Hepatocyte (in vitro differentiated cells): ENCODE data around the gene CTAG2. TPM values are rescaled to one million over a fixed set of nuclear protein-coding genes. Genes with fewer than 3 reads are reported as not detected.
"Not testable (repeated sequence)": the region's sequence is repeated elsewhere in the genome, so short reads cannot be mapped to it uniquely, and the experiment has no call there.

Source experiments
- DNase-seq: peaks from one replicate; pipeline ENCODE4 v3.0.0-alpha.2; 2016; ENCODE audit warnings: low spot score
- H2AFZ ChIP-seq: fragments of 200-600 bp; sonication (generic); 2 replicates; pipeline ENCODE4 v1.6.0; 2016; ENCODE audit warnings: antibody characterized with exemption, mild to moderate bottlenecking
- H3K27ac ChIP-seq: fragments of 200-600 bp; sonication (generic); 2 replicates; pipeline ENCODE4 v1.5.1; 2016; ENCODE audit warnings: mild to moderate bottlenecking
- H3K27me3 ChIP-seq: fragments of 200-600 bp; sonication (generic); 2 replicates; pipeline ENCODE4 v1.6.1; 2016
- H3K36me3 ChIP-seq: fragments of 200-600 bp; sonication (generic); replicated peaks from 2 replicates; pipeline ENCODE4 v1.5.1; 2016; ENCODE audit warnings: low read depth; ENCODE audit not compliant: insufficient read depth
- H3K4me1 ChIP-seq: fragments of 200-600 bp; sonication (generic); 2 replicates; pipeline ENCODE4 v1.5.1; 2016; ENCODE audit warnings: mild to moderate bottlenecking, moderate library complexity; ENCODE audit not compliant: insufficient read depth
- H3K4me2 ChIP-seq: fragments of 200-600 bp; sonication (generic); 2 replicates; pipeline ENCODE4 v1.6.0; 2016
- H3K4me3 ChIP-seq: fragments of 200-600 bp; sonication (generic); 2 replicates; pipeline ENCODE4 v1.5.1; 2016; ENCODE audit warnings: mild to moderate bottlenecking
- H3K79me2 ChIP-seq: fragments of 200-600 bp; sonication (generic); 2 replicates; pipeline ENCODE4 v1.6.0; 2017; ENCODE audit warnings: mild to moderate bottlenecking
- H3K9me2 ChIP-seq: fragments of 200-600 bp; sonication (generic); replicated peaks from 2 replicates; pipeline ENCODE4 v1.6.0; 2017; ENCODE audit warnings: mild to moderate bottlenecking; ENCODE audit not compliant: insufficient read depth
- H3K9me3 ChIP-seq: fragments of 200-600 bp; sonication (generic); 2 replicates; pipeline ENCODE4 v1.5.1; 2016; ENCODE audit warnings: low read depth, mild to moderate bottlenecking
- H4K20me1 ChIP-seq: fragments of 200-600 bp; sonication (generic); 2 replicates; pipeline ENCODE4 v1.6.0; 2016; ENCODE audit warnings: mild to moderate bottlenecking; ENCODE audit not compliant: insufficient read depth, poor library complexity, severe bottlenecking
- WGBS: methylation state at CpG from one replicate; pipeline ENCODE4 v1.1.6; 2016; ENCODE audit warnings: low lambda C conversion rate; ENCODE audit errors: missing lambda C conversion rate; 5-methylcytosine and 5-hydroxymethylcytosine counted together
- polyA plus RNA-seq: library from polyadenylated mRNA; unstranded; fragments of >200 nt; fragmentation: Nextera tagmentation; extraction: Ambion mirVana; gene quantifications from 2 replicates; pipeline ENCODE4 v1.2.1, GENCODE V29; 2016
- total RNA-seq: library from RNA; depleted of rRNA; stranded (reverse); fragments of >200 nt; gene quantifications from 2 replicates; pipeline ENCODE4 v1.2.3, GENCODE V29; 2014
- TF ChIP-seq, protein P1 (sequence below): fragments of 200-600 bp; sonication (generic); IDR thresholded peaks from 2 replicates; pipeline ENCODE4 v1.5.1; 2016; ENCODE audit warnings: antibody characterized with exemption, mild to moderate bottlenecking; ENCODE audit not compliant: poor library complexity

Gene CTAG2
- total and polyA plus RNA-seq, 2 experiments from 2014 or later: not detected

DNA sequence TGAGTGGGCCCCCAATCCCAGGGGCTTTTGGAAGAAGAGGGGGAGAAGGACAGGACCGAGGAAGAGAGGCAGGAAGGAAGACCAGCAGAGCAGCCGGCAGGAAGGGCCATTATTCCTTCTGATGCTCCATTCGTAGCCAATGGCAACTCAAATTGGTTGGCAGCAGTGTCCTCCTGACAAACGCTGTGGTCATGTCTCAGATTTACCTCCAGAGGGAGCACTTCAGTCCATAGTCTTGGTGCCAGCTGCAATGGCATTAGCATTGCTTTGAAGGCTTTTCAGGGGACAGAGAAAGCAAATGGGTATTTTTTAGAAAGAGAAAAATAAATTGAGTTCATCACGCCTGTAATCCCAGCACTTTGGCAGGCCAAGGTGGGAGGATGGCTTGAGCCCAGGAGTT is 24.4 kb downstream of the CTAG2 start:
- not testable (repeated sequence) for H3K4me3 ChIP-seq, DNase-seq, H3K27me3 ChIP-seq, H3K9me2 ChIP-seq, H3K9me3 ChIP-seq, H3K79me2 ChIP-seq, H3K36me3 ChIP-seq, H3K4me2 ChIP-seq, H3K27ac ChIP-seq, H3K4me1 ChIP-seq, H2AFZ ChIP-seq, H4K20me1 ChIP-seq
- WGBS: no CpG with 5 or more reads among the region's 5 CpGs

DNA sequence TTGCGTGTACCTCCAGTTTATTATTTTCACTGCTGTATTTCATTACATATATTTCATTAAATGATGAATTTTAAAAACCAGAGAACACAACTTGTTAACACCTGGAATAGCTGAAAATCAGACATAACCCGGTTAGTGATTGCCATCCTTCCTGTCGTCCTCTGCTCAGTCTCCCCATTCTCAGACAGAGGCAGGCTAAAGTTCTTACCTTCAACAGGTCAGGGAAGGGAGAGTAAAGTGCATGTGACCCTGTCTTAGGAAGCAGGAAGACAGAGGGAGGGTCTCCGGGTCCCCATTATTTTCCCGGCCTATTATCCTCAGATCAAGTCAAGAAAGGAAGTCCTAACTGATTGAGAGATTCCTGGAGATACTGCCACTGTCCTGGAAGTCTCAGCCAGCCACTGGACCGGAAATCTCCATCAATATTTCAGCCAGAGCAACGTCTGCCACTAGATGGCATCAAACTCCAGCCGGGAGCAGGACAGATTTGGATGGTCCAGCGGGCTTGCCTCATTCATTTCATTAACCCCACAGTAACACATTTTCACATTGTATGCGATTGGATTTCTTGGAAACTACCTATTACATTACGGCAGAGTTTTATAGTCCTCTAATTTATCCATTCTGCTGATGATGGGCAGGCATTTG is 32.5 kb downstream of the CTAG2 start:
- not testable (repeated sequence) for H3K79me2 ChIP-seq, H3K4me1 ChIP-seq, H3K9me2 ChIP-seq, H3K36me3 ChIP-seq, H2AFZ ChIP-seq, H3K27ac ChIP-seq, H3K27me3 ChIP-seq, H3K9me3 ChIP-seq, H4K20me1 ChIP-seq, DNase-seq, H3K4me3 ChIP-seq, H3K4me2 ChIP-seq
- 48% methylated on average over 4 of the region's 11 CpGs for WGBS
- TF ChIP-seq, protein P1, sequence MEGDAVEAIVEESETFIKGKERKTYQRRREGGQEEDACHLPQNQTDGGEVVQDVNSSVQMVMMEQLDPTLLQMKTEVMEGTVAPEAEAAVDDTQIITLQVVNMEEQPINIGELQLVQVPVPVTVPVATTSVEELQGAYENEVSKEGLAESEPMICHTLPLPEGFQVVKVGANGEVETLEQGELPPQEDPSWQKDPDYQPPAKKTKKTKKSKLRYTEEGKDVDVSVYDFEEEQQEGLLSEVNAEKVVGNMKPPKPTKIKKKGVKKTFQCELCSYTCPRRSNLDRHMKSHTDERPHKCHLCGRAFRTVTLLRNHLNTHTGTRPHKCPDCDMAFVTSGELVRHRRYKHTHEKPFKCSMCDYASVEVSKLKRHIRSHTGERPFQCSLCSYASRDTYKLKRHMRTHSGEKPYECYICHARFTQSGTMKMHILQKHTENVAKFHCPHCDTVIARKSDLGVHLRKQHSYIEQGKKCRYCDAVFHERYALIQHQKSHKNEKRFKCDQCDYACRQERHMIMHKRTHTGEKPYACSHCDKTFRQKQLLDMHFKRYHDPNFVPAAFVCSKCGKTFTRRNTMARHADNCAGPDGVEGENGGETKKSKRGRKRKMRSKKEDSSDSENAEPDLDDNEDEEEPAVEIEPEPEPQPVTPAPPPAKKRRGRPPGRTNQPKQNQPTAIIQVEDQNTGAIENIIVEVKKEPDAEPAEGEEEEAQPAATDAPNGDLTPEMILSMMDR: peak; percentile 9

DNA sequence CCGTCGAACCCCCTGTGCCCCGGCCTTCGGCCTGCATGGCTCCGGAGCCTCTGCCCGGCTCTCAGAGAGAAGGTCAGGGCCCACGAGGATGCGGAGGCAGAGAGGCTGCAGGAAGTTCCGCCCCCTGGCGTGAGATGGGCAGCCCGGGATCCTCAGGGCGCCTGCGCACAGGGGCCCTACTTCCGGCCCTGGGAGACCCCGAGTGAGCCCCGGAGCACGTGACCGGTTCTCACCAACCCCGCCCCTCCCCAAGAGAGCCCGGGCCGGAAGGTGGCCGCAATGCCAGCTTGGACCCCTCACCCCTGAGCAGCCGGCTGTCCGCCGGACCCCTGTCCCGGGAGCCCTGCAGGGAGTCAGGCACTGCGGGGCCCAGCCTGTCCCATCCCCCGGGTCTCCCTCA is 34.2 kb downstream of the CTAG2 start, which contains the start of gene CTAG1B:
CTAG1B (minus strand) TSS at position 101 of the 400 bp plus-strand sequence; CDS start at position 37, 64 bp downstream.
- not testable (repeated sequence) for H3K27me3 ChIP-seq
- no CpG with 5 or more reads among the region's 28 CpGs for WGBS

DNA sequence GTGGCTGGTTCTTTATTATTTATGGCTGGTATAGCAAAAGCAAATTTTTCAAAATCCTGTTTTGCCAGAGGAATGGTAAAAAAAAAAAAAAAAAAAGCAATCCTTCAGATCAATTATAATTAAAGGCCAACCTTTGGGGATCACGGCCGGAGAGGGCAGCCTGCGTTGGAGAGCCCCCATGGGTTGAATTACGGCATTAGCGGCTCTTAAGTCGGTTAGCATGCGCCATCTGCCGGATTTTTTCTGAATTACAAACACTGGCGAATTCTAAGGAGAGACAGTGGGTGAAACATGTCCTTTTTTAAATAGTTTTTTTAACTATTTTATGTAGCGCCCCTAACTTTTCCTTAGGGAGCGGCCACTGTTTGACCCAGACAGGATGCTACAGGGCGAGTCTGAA is 39.8 kb downstream of the CTAG2 start:
- not testable (repeated sequence) for H3K36me3 ChIP-seq, H3K9me2 ChIP-seq, H3K4me1 ChIP-seq, H3K4me3 ChIP-seq, H4K20me1 ChIP-seq, DNase-seq, H3K27ac ChIP-seq, H2AFZ ChIP-seq, H3K4me2 ChIP-seq, H3K27me3 ChIP-seq, H3K79me2 ChIP-seq, H3K9me3 ChIP-seq
- WGBS: 39% methylated on average over 8 of the region's 12 CpGs

More for the DNA sequence above, 34.2 kb downstream of the CTAG2 start, which contains the start of gene CTAG1B:
- H3K27ac ChIP-seq, H3K36me3 ChIP-seq, H4K20me1 ChIP-seq, H3K4me3 ChIP-seq, DNase-seq, H2AFZ ChIP-seq, H3K9me3 ChIP-seq, H3K4me2 ChIP-seq, H3K4me1 ChIP-seq, H3K9me2 ChIP-seq, H3K79me2 ChIP-seq: not testable (repeated sequence)

DNA sequence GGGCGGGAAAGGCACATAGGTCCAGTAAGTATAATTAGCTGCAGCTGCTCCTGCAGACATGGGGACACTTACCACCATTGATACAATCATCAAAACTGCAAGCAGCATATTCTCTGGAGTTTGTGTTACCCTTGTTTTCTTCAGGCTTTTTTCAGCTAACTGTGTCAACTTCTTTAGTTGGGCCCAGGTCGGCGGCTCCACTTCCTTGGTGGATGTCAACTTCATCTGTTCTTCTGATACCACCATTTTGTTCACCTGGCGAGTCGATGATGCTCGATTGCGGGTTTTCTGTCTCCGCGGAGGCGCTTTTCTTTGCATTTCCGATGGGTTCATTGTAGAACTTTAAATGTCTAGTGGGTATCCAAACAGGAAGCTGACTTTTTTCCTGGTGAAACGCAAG is 42.2 kb downstream of the CTAG2 start:
- not testable (repeated sequence) for H3K4me3 ChIP-seq, H4K20me1 ChIP-seq, H2AFZ ChIP-seq, H3K27ac ChIP-seq, H3K36me3 ChIP-seq, H3K9me3 ChIP-seq, H3K79me2 ChIP-seq, H3K4me2 ChIP-seq, H3K9me2 ChIP-seq, H3K27me3 ChIP-seq, DNase-seq, H3K4me1 ChIP-seq
- WGBS: 87% methylated on average over 12 of the region's 12 CpGs

DNA sequence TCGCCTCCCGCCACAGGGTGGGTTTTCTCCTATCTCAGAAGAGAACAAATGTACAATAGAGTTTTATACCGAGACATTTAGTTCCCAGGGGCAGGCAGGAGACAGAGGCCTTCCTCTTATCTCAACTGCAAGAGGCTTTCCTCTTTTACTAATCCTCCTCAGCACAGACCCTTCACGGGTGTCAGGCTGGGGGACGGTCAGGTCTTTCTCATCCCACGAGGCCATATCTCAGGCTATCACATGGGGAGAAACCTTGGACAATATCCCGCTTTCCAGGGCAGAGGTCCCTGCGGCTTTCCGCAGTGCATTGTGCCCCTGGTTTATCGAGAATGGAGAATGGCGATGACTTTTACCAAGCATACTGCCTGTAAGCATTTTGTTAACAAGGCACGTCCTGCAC is 44.6 kb downstream of the CTAG2 start:
- not testable (repeated sequence) for H3K9me2 ChIP-seq, DNase-seq, H2AFZ ChIP-seq, H3K27ac ChIP-seq, H3K9me3 ChIP-seq, H3K4me2 ChIP-seq, H3K4me1 ChIP-seq, H3K4me3 ChIP-seq, H3K79me2 ChIP-seq, H3K27me3 ChIP-seq, H4K20me1 ChIP-seq, H3K36me3 ChIP-seq
- 68% methylated on average over 12 of the region's 12 CpGs for whole genome bisulfite sequencing

DNA sequence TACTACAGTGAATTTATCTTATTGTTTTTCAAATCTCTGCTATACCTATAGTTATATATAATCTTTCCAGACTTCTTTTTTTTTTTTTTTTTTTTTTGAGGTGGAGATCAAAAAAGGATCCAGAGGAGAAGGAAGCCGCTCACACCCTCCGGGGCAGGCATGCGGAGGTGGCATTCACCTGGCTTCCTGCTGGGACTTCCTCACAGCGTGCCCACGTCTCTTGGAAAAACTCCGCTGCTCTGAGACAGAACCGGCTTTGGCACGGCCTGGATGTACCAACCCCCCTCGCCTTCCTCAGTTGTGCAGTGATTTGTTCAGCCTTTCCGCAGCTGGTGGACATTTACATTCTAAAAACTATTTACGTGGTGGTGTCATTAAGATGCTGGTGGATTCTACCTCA is 45.4 kb downstream of the CTAG2 start:
- not testable (repeated sequence) for H3K36me3 ChIP-seq, H3K27me3 ChIP-seq, H4K20me1 ChIP-seq, H3K79me2 ChIP-seq, H3K9me3 ChIP-seq, DNase-seq, H3K4me1 ChIP-seq, H2AFZ ChIP-seq, H3K4me2 ChIP-seq, H3K27ac ChIP-seq, H3K4me3 ChIP-seq, H3K9me2 ChIP-seq
- WGBS: 80% methylated on average over 11 of the region's 11 CpGs
